ELF-1 (cell line): ENCODE data around the gene HIKESHI.
"Not testable (repeated sequence)": the region's sequence is repeated elsewhere in the genome, so short reads cannot be mapped to it uniquely, and the experiment has no call there.

Experiments used
- DNase-seq: peaks from one replicate; pipeline ENCODE4 v3.0.0-alpha.2; 2016; ENCODE audit warnings: low read depth, low spot score

Gene HIKESHI

DNA sequence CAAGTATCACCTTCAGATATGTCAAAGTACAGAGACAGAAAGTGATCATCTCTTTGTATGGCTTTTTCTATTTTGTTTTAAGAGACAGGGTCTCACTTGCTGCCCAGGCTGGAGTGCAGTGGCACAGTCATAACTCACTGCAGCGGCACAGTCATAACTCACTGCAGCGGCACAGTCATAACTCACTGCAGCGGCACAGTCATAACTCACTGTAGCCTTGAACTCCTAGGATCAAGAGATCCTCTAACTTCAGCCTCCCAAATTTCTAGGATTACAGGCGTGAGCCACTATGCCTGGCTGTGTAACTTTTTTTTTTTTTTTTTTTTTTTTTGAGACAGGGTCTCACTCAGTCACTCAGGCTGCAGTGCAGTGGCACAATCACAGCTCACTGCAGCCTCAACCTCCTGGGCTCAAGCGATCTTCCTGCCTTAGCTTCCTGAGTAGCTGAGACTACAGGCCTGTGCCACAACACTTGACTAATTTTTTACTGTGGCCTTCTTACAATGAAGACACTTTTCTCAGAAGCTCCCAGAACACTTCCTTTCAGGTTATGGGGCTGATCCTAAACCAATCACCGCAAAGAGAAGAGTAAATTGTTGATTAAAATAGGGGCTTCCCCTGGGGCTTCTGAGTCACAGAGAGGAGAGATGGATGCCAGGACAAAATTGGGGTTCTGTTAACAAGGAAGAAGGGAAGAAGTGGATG, 9.0 kb upstream of the HIKESHI start:
- DNase-seq = no peak

DNA sequence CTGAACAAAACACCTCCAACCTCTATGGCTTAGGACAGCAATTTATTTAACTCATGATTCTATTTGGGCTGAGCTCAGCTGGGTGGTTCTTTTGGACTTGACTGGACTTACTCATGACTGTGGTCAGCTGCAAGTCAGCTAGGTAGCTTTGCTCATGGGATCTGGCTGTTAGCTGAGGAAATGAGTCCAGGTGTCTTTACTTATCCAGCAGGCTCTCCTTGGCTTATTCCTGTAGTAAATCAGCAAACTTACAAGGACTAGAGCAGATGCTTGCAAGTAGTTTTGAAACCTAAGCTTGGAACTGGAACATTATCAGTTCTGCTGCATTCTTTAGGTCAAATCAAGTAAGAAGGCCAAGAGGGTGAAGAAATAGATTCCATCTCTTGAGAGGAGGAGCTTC, 8.0 kb upstream of the HIKESHI start:
- DNase-seq = no peak

DNA sequence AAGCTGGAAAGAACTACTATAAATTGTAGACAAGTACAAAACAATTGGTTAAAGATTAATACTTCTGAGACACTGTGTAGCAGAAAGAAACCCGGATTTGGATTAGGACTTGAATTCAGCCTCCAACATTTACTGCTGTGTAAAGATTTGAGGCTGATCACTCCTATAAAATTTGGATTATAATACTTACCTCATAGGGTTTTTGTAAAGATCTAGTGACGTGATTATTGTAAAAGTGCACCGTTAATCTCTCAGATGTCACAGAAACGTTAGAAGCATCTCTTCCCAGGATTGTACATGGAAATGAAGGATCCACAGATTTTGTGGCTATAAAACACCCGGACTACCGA, 323 bp upstream of the HIKESHI start:
- no peak for DNase-seq

DNA sequence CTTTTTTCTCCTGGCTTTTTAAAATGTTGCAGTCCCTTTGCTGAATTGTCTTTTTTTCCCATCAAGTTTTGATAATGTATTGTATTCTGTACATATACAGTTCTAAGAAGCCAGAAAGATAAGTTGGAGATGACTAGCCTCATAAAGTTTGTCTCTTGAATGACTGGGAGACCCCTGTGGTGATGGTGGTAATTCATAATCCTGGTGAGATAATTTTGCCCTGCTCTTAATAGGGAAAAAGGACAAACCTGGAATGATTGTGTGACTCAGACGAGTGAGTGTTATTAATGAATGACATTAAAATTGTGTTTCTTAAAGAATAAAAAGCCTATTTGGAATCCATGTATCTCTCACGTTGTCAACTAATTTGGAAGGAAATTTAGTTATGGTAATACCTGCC, 1.2 kb downstream of the HIKESHI start:
- no peak for DNase-seq

DNA sequence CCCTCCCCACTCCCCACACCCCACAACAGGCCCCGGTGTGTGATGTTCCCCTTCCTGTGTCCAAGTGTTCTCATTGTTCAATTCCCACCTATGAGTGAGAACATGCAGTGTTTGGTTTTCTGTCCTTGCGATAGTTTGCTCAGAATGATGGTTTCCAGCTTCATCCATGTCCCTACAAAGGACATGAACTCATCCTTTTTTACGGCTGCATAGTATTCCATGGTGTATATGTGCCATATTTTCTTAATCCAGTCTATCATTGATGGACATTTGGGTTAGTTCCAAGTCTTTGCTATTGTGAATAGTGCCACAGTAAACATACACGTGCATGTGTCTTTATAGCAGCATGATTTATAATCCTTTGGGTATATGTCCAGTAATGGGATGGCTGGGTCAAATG, 6.7 kb downstream of the HIKESHI start:
- not testable (repeated sequence) for DNase-seq

DNA sequence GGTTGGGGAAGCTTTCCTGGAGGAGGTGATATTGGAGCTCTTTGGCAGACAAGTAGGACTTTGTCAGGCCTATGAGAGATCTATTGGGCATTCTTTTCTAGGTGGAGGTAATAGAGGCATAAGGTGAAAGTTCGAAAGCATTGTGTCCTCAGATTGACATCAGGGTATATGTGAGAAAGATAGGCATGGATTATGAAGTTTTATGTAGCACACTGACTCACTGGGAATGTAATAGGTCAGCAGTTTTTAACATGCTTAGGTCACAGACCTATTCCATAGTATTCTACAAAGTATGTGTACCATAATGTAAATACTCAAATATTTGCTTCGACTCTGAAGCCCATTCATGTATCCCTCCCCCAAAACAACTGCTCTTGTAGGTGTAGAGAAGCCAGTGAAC, 11.8 kb downstream of the HIKESHI start:
- no peak for DNase-seq

DNA sequence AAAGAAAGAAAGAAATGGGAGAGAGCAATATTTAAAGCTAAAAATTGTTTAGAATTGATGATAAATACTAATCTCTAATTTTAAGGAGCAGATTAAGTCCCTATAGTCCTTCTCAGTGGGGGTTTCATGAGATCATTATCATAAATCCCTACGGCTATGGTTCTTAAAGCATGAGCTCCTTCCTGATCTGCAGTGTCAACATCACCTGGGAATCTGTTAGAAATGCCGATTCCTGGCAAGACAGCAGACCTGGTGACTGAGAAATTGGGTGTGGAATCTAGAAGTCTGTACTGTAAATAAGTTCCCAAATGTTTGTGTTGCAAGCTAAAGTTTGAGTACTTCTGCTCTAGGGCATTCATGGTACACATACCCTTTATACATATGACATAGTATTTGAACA, 12.6 kb downstream of the HIKESHI start:
- DNase-seq = no peak

DNA sequence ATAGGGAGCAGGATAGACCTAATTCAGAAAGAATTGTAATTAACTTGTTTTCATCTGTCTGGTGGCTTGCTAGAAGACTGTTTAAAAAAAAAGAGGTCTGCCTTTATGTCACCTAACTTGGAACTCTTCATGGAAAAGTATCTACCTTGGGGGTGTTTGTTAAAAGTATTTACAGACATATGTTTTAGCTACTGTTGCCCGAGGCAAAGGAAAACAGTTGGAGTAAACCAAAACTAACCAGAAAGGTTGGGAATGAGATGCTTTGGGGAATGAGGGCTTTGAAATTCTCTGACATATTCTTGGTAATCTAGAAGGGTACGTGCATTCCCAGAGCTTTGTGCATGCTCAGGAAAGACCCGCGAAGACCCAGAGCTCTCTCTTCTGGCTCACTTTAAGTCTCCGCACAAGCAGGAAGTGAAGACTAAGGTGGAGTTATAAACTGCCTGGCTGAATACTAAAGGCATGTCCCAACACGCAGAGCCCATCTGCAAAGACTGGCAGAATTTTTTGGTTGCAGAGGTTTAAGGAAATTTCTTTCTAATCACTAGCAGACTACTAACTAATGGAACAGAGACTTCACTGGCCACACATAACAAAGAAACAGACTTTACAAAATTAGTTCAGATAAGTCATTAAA, 33.2 kb downstream of the HIKESHI start:
- peak; percentile 48 for DNase-seq

DNA sequence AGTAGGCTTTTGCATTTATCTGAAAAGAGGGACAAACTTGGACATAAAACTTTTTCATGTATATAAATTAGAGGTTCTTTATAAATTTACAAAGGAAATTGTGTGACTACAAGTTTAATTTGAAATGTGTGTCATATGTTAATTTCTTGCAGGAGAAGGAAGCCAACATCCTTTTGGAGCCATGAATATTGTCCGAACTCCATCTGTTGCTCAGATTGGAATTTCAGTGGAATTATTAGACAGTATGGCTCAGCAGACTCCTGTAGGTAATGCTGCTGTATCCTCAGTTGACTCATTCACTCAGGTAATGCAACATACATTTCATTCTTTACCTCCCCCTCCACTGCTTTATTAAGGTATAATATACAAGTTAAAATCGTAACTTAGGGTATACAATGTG, 35.2 kb downstream of the HIKESHI start:
- no peak for DNase-seq

DNA sequence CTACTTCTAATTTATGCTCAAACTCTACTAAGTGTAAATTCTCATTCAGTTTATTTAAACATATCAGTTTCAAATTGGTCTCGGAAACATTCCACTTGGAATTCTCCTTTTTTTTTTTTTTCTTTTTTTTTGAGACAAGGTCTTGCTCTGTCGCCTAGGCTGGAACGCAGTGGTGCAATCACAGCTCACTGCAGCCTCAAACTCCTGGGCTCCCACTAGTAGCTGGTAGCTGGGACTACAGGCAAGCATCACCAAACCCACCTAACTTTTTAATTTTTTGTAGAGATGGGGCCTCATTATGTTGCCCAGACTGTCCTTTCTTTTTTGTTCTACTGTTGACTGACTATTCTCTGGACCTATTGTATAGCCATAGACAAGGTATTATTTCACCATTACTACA, 39.3 kb downstream of the HIKESHI start:
- no peak for DNase-seq

DNA sequence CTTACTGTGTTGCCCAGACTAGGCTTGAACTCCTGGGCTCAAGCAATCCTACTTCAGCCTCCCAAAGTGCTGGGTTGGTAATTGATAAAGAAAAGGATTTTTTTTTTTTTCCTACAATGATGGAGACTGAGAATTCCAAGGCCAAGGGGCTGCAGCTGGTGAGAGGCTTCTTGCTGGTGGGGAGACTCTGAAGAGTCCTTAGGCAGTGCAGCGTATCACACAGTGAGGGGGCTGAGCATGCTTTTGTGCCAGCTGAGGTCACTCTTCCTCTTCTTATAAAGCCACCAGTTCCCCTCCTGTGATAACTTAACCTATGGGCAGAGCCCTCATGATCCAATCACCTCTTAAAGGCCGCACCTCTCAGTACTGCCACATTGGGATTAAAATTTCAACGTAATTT, 44.5 kb downstream of the HIKESHI start:
- no peak for DNase-seq

DNA sequence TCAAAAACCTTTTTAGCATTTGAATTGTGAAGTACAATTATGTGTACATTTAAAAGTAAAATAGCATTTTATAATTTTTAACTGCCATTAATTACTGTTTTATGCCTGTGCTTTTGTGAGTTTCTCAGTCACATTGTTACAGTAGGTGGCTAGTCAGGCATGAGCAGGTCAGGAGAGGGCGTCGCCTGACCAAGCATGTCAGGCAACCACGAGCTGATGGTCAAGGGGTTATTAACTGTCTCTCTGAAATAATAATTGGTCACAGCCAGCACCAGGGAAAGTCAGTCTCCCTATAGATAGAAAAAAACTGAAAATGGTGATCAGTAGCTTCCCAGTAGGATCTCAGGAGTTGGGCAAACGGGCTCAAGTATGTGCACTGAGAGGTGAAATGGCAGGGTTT, 53.2 kb downstream of the HIKESHI start:
- DNase-seq = no peak

DNA sequence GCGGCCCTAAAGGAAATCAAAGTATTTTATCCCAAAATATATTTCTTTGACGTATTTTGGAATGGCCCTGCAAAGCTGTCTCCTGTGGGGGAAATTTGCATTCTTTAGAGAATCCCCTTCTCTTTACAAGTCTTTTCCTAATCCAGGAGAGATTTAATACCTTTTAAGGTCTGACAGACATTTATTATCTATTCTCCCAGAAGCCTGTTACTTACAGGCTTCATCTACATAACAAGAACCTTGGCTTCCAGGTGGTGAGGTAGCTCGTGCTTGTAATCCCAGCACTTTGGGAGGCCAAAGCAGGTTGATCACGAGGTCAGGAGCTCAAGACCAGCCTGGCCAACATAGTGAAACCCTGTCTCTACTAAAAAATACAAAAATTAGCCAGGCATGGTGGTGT, 55.4 kb downstream of the HIKESHI start:
- peak; percentile 65 for DNase-seq

DNA sequence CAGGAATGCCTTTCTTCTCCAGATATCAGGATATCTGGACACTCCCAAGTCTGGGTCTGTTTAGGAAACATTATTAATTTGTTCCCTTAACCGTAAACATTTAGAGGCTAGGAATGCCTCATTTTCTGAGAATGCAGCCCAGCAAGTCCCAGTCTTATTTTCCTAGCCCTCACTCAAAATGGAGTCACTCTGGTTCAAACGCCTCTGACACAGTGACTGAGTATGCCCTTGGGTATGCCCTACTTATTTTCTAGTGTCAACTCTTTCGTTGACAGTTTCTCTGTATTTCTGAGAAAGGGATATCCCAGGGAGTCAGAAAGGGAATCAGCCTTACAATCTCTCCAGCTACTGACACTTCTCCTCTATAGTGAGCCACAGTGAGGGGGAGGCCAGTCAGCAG, 56.7 kb downstream of the HIKESHI start:
- peak; percentile 9 for DNase-seq

DNA sequence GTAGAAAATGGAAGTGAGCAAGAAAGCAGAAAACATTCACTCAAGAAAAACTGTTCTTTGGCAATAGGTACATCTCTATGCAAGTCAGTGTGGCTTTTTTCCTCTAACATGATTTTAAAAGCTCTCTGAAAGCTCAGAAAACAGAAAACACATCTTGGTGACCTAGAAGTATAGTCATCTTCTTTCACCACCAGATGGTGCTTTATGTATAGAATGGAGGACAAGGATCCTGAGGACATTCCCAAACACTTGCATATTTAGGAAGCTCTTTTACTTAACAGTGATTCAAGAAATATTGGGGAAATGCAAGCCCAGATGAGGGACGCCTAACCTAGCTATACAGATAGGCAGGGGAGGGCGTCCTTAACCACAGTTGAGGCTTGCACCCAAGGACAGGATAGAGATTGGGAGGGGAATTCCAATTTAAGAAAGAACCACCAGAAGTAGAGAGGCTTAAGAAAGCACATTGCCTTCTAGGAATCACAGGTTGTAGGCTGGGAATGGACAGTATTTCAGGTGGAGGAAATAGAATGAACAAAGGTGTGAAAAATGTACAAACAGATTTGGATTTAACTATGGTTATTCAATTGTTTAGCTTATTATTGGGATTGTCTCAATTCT, 58.8 kb downstream of the HIKESHI start:
- peak; percentile 8 for DNase-seq

DNA sequence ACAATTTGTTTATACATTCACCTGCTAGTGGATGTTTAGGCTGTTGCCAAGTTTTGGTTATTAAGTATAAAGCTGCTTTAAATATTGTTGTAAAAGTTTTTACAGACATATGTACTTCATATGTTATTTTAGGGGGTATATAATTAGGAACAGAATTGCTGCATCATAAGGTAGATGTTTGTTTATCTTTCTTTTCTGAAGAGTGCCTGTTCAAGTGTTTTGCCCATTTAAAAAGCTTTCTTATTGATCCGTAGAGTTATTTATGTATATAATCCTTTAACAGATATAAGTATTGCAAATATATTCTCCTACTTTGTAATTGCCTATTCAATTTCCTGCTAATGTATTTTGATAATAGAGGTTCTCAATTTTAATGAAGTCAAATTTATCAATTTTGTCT, 61.4 kb downstream of the HIKESHI start:
- no peak for DNase-seq

DNA sequence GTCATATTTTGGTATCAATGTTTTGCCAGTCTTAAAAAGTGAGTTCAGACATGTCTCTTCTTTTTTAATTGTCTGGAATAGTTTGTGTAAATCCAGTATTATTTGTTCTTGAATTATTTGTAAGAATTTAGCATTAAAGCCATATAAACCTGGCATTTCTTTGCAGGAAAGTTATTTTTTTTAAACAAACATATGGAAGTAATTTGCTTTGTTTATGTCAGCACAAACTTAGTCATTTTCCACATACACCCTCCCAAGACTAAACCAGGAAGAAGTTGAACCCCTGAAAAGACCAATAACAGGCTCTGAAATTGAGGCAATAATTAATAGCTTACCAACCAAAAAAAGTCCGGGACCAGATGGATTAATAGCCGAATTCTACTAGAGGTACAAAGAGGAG, 63.5 kb downstream of the HIKESHI start:
- no peak for DNase-seq

DNA sequence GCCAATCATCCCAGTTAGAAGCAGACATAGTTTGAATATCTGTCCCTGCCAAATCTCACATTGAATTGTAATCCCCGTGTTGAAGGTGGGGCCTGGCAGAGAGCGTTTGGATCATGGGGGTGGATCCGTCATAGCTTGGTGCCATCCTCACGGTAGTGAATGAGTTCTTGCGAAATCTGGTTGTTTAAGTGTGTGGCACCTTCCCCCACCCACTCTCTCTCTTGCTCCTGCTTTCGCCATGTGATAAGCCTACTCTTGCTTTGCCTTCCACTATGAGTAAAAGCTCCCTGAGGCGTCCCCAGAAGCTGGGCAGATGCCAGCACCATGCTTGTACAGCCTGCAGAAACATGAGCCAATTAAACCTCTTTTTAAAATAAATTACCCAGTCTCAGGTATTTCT, 67.6 kb downstream of the HIKESHI start:
- DNase-seq = no peak

DNA sequence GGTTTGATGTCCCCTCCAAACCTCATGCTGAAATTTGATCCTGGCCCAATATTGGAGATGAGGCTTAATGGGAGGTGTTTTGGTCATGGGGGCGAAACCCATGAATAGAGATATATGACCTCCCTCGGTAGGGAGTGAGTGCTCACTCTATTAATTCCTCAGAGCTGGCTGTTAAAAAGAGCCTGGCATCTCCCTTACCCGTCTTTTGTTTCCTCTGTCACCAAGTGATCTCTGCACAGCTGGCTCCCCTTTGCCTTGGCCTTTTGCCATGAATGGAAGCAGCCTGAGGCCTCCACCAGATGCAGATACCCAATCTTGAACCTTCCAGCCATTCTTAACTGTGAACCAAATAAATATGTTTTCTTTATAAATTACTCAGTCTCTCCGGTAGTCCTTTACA, 68.1 kb downstream of the HIKESHI start:
- DNase-seq = no peak

DNA sequence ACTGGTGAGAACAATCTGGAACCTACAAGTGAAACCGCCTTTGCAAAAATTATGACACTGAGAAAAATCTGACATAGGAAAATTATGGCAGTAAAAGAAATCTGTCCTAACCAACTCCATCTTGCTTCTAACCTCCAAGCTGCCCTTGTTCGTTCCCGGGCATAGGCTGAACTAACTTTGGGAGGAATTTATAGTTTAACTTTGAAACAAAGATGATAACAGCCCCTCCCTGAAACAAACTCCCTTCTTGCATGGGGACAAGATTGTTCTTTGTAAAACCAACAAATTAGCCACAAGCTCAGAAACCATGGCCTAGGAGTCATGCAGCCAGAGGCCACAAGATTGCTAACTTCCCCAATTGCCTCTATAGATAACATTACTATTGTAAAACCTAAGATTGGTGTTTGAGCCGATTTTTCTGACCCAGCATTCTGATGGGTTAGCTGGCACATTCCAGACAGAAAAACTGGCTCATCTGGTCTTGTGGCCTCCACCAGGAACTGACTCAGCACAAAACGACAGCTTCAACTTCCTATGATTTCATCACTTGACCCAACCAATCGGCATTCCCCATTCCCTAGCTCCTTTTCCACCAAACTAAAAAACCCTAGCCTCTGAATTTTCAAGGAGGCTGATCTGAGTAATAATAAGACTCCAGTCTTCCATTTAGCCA, 69.0 kb downstream of the HIKESHI start:
- peak; percentile 39 for DNase-seq

DNA sequence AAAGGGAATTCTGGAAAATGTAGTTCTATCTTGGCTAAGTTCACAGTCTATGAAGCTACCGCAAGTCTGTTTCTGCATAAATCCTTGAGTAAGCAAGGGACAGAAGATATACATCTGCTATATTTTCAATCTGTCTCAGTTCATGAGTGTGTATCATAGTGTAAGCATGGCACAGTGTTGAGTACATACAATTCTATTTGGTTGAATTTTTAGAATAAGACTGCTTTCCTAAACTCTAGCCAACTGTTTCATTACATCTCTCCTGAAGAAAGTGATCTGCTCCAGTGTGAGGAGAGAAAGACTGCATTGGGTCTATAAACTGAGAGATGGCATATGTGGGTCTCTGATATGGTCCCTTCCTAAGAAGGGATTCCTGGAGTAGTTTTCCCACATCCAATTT, 70.0 kb downstream of the HIKESHI start:
- no peak for DNase-seq

DNA sequence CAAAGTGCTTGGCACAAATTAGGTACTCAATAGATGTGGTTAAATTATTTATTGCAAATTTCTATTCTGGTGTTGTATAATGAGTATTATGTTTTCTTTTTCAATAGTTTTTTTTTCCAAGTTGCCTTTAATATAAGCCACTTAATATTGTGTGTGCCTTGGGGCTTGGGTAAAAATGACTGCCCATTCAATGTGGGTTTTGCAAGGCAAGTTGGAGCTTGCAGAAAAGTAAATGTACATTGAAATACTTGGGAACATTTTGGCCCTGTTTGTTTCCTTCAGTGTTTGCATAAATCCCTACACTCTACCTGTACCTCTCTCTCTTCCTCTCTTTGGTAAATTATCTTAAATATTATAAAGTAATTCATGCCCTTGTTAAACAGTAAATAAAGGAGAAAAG, 70.5 kb downstream of the HIKESHI start:
- DNase-seq = no peak

DNA sequence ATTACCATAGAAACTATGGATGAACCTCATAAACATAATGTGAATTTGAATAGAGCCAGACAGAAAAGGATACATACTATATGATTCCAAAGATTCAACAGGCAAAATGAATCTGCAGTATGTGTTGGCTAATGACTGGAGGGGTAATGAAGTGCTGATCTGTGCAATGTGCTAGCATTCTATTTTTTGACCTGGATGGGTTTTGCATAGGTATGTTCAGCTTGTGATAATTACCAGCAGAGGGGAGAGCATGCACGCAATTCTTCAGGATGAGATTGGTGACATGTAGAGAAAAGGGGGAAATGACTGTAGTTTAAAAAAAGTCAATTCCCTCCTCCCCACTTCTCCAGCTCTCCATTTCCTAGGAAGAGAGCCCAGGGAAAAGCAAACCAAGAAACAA, 72.0 kb downstream of the HIKESHI start:
- DNase-seq = no peak
